H9 (cell line): ENCODE measurements around the gene GRIK1. TPM values are rescaled to one million over a fixed set of nuclear protein-coding genes. Genes with fewer than 3 reads are reported as not detected.

Experiments
- DNase-seq: peaks from one replicate; pipeline ENCODE4 v3.0.0-alpha.2; 2017
- H2AFZ ChIP-seq: one replicate; pipeline ENCODE4 v1.6.1; 2013; ENCODE audit warnings: mild to moderate bottlenecking, low read length, control low read depth, moderate library complexity
- H2AK5ac ChIP-seq: 2 replicates; pipeline ENCODE4 v1.6.1; 2013; ENCODE audit warnings: low read length, control low read depth, mixed read lengths; ENCODE audit not compliant: insufficient read length
- H2BK120ac ChIP-seq: one replicate; pipeline ENCODE4 v1.6.1; 2013; ENCODE audit warnings: low read depth, mild to moderate bottlenecking, low read length, control low read depth, inconsistent platforms; ENCODE audit not compliant: poor library complexity, severe bottlenecking
- H2BK12ac ChIP-seq: 2 replicates; pipeline ENCODE4 v1.6.1; 2013; ENCODE audit warnings: low read length, control low read depth, mixed read lengths, low read depth; ENCODE audit not compliant: insufficient read length
- H2BK15ac ChIP-seq: 2 replicates; pipeline ENCODE4 v1.6.1; 2013; ENCODE audit warnings: low read depth, low read length, control low read depth
- H2BK20ac ChIP-seq: one replicate; pipeline ENCODE4 v1.6.1; 2013; ENCODE audit warnings: low read depth, mild to moderate bottlenecking, low read length, control low read depth, inconsistent platforms; ENCODE audit not compliant: poor library complexity, severe bottlenecking
- H2BK5ac ChIP-seq: 2 replicates; pipeline ENCODE4 v1.6.1; 2013; ENCODE audit warnings: low read length, control low read depth, mixed read lengths; ENCODE audit not compliant: insufficient read length
- H3K14ac ChIP-seq: 2 replicates; pipeline ENCODE4 v1.6.1; 2013; ENCODE audit warnings: low read length, control low read depth; ENCODE audit not compliant: insufficient read depth
- H3K18ac ChIP-seq: 2 replicates; pipeline ENCODE4 v1.6.1; 2013; ENCODE audit warnings: low read depth, mild to moderate bottlenecking, mixed read lengths, low read length, control low read depth; ENCODE audit not compliant: insufficient read length
- H3K23ac ChIP-seq: 2 replicates; pipeline ENCODE4 v1.6.1; 2013; ENCODE audit warnings: low read length, control low read depth, mixed read lengths, low read depth; ENCODE audit not compliant: insufficient read length
- H3K23me2 ChIP-seq: 2 replicates; pipeline ENCODE4 v1.6.1; 2013; ENCODE audit warnings: low read depth, mild to moderate bottlenecking, mixed read lengths, low read length, control low read depth; ENCODE audit not compliant: insufficient read length, poor library complexity, severe bottlenecking
- H3K27ac ChIP-seq: 2 replicates; pipeline ENCODE4 v1.5.1; 2013; ENCODE audit warnings: low read length, control low read depth, mixed read lengths, low read depth; ENCODE audit not compliant: insufficient read length
- H3K27me3 ChIP-seq: 2 replicates; pipeline ENCODE4 v1.6.1; 2013; ENCODE audit warnings: low read length, control low read depth, inconsistent platforms; ENCODE audit not compliant: insufficient read depth
- H3K4ac ChIP-seq: 2 replicates; pipeline ENCODE4 v1.6.1; 2013; ENCODE audit warnings: low read depth, mild to moderate bottlenecking, control low read depth, inconsistent platforms, low read length, moderate library complexity
- H3K4me1 ChIP-seq: 2 replicates; pipeline ENCODE4 v1.6.1; 2013; ENCODE audit warnings: low read length, control low read depth, inconsistent platforms; ENCODE audit not compliant: insufficient read depth
- H3K4me2 ChIP-seq: 2 replicates; pipeline ENCODE4 v1.6.1; 2013; ENCODE audit warnings: low read length, control low read depth, mixed read lengths; ENCODE audit not compliant: insufficient read length, insufficient read depth
- H3K56ac ChIP-seq: 2 replicates; pipeline ENCODE4 v1.6.1; 2013; ENCODE audit warnings: low read depth, mild to moderate bottlenecking, mixed read lengths, low read length, control low read depth; ENCODE audit not compliant: insufficient read length
- H3K79me1 ChIP-seq: 2 replicates; pipeline ENCODE4 v1.6.1; 2013; ENCODE audit warnings: low read depth, mild to moderate bottlenecking, moderate library complexity, low read length, control low read depth, inconsistent platforms; ENCODE audit not compliant: insufficient read depth, poor library complexity, severe bottlenecking
- H3K79me2 ChIP-seq: 2 replicates; pipeline ENCODE4 v1.6.1; 2013; ENCODE audit warnings: low read length, control low read depth, inconsistent platforms; ENCODE audit not compliant: insufficient read depth
- H3K9ac ChIP-seq: 2 replicates; pipeline ENCODE4 v1.6.1; 2013; ENCODE audit warnings: low read length, control low read depth, mixed read lengths; ENCODE audit not compliant: insufficient read length; ENCODE audit errors: extremely low read depth
- H3K9me3 ChIP-seq: one replicate; pipeline ENCODE4 v1.6.1; 2013; ENCODE audit warnings: low read depth, low read length, inconsistent platforms; ENCODE audit not compliant: control insufficient read depth
- H3T11ph ChIP-seq: one replicate; pipeline ENCODE4 v1.6.1; 2013; ENCODE audit warnings: mild to moderate bottlenecking, low read length, control low read depth, inconsistent platforms
- H4K20me1 ChIP-seq: one replicate; pipeline ENCODE4 v1.6.1; 2013; ENCODE audit not compliant: control insufficient read depth, insufficient read length, insufficient read depth
- H4K5ac ChIP-seq: 2 replicates; pipeline ENCODE4 v1.6.1; 2013; ENCODE audit warnings: low read depth, mild to moderate bottlenecking, mixed read lengths, low read length, control low read depth; ENCODE audit not compliant: insufficient read length
- H4K8ac ChIP-seq: replicated peaks from 2 replicates; pipeline ENCODE4 v1.6.1; 2013; ENCODE audit warnings: low read length, control low read depth, mixed read lengths, low read depth; ENCODE audit not compliant: insufficient read length
- H4K91ac ChIP-seq: 2 replicates; pipeline ENCODE4 v1.6.1; 2013; ENCODE audit warnings: low read depth, mild to moderate bottlenecking, moderate library complexity, mixed read lengths, low read length, control low read depth; ENCODE audit not compliant: insufficient read length
- H3K27ac Mint-ChIP-seq, 3 experiments: 2 replicates in 2 of 3; 3 replicates in 1 of 3; pipeline ENCODE4 v1.8.0; 2020 to 2021; ENCODE audit warnings: mixed read lengths in 3 of 3, mild to moderate bottlenecking in 1 of 3, moderate library complexity in 1 of 3
- H3K27me3 Mint-ChIP-seq: 2 replicates; pipeline ENCODE4 v1.8.0; 2021; ENCODE audit warnings: low read depth, mild to moderate bottlenecking, moderate library complexity, mixed read lengths
- H3K36me3 Mint-ChIP-seq, 3 experiments: 2 replicates in 2 of 3; 3 replicates in 1 of 3; pipeline ENCODE4 v1.8.0; 2020 to 2021; ENCODE audit warnings: low read depth in 3 of 3, mixed read lengths in 3 of 3; ENCODE audit not compliant: insufficient read depth in 1 of 3
- H3K4me1 Mint-ChIP-seq, 2 experiments: 2 replicates each; pipeline ENCODE4 v1.8.0; 2020; ENCODE audit warnings: mixed read lengths in 2 of 2
- H3K4me3 Mint-ChIP-seq, 2 experiments: 2 replicates in 1 of 2; 3 replicates in 1 of 2; pipeline ENCODE4 v1.8.0; 2020 to 2021; ENCODE audit warnings: mild to moderate bottlenecking in 2 of 2, mixed read lengths in 2 of 2, moderate library complexity in 1 of 2
- H3K9me3 Mint-ChIP-seq, 2 experiments: 2 replicates in 1 of 2; 3 replicates in 1 of 2; pipeline ENCODE4 v1.8.0; 2020; ENCODE audit warnings: mild to moderate bottlenecking in 2 of 2, mixed read lengths in 2 of 2, moderate library complexity in 1 of 2
- WGBS: extraction: QIAGEN DNeasy Blood & Tissue Kit; methylation state at CpG from one replicate; pipeline ENCODE4 v1.1.7; 2013; ENCODE audit warnings: missing lambda C conversion rate, low lambda C conversion rate, mixed read lengths; ENCODE audit not compliant: insufficient read length; ENCODE audit errors: extremely low coverage; 5-methylcytosine and 5-hydroxymethylcytosine counted together
- total RNA-seq: library from RNA; stranded (reverse); gene quantifications from 2 replicates; pipeline ENCODE4 v1.2.1, GENCODE V29; 2021
- TF ChIP-seq, protein P1 (sequence below): fragments of 200-600 bp; sonication (generic); conservative IDR thresholded peaks from 3 replicates; pipeline ENCODE4 v1.8.0; 2021; ENCODE audit warnings: antibody characterized with exemption, mild to moderate bottlenecking

Gene GRIK1
- total RNA-seq, 1 experiment from 2014 or later = not detected

DNA sequence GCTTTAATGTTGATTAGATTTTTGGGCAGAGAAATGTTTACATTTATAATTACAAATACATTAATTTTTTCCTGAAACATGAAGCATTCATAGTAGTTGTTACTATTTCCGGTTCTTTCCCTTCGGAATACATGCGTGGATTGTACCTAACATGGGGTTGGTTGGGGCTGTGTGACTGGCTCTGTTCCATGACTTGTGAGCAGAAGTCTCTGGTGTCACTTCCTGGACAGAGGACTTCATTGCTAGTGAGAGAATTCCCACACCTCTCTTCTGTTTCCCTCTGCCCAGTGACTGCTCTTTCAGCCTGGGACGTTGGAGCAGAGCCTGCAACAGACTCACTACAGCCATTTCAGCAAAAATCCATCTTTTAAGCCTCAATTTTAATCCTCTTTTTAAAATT, 231.4 kb downstream of the GRIK1 start:
- Histone ChIP-seq H2AK5ac (no peak overlapping the region), H3K4ac (no peak overlapping the region), H2BK20ac (no peak overlapping the region), H3K79me1 (no peaks in the 10 kb centered on the region), H3K23me2 (no peaks in the 10 kb centered on the region), H2BK120ac (no peak overlapping the region), H3K27me3 (no peaks in the 10 kb centered on the region), H4K8ac (no peak overlapping the region), H4K20me1 (no peaks in the 10 kb centered on the region), H2BK12ac (no peak overlapping the region), H3K9me3 (no peaks in the 10 kb centered on the region), H3K4me1 (no peaks in the 10 kb centered on the region), H4K5ac (no peak overlapping the region), H3K27ac (no peak overlapping the region), H3K56ac (no peak overlapping the region), H2AFZ (no peak overlapping the region), H2BK5ac (no peak overlapping the region), H3K18ac (no peak overlapping the region), H3K4me2 (no peak overlapping the region), H3K79me2 (no peaks in the 10 kb centered on the region), H2BK15ac (no peak overlapping the region), H3K23ac (no peak overlapping the region), H3K9ac (no peak overlapping the region), H3T11ph (no peak overlapping the region), H4K91ac (no peak overlapping the region), H3K14ac (no peak overlapping the region)
- WGBS = no CpG with 5 or more reads among the region's 4 CpGs
- no peak for DNase-seq
- Mint-ChIP-seq H3K4me3 (no peak overlapping the region), H3K27me3 (no peaks in the 10 kb centered on the region), H3K4me1 (no peaks in the 10 kb centered on the region), H3K27ac (no peak overlapping the region), H3K36me3 (no peaks in the 10 kb centered on the region), H3K9me3 (no peaks in the 10 kb centered on the region)
- TF ChIP-seq, protein P1, sequence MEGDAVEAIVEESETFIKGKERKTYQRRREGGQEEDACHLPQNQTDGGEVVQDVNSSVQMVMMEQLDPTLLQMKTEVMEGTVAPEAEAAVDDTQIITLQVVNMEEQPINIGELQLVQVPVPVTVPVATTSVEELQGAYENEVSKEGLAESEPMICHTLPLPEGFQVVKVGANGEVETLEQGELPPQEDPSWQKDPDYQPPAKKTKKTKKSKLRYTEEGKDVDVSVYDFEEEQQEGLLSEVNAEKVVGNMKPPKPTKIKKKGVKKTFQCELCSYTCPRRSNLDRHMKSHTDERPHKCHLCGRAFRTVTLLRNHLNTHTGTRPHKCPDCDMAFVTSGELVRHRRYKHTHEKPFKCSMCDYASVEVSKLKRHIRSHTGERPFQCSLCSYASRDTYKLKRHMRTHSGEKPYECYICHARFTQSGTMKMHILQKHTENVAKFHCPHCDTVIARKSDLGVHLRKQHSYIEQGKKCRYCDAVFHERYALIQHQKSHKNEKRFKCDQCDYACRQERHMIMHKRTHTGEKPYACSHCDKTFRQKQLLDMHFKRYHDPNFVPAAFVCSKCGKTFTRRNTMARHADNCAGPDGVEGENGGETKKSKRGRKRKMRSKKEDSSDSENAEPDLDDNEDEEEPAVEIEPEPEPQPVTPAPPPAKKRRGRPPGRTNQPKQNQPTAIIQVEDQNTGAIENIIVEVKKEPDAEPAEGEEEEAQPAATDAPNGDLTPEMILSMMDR = no peak
